ENCODE data around the gene BCHE.

DNA sequence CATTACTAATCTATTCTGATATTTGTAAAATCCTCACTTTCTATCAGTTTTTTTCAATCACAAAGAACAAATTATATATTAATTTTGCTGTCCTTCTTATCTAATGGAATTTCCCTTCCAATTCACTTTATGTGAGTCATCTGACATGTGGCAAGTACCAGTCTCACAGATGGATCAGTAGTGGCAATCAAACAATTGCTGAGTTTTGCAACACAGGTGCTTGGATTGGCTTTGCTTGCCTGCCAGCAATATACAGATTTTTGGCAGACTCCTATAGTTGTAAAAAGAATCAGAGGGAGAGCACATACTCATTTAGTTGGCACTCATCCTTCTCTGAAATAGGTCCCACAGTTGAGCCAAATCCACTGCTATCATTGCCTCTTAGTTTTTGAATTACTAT is 83.7 kb downstream of the BCHE start:
- TF ChIP-seq, protein P1, sequence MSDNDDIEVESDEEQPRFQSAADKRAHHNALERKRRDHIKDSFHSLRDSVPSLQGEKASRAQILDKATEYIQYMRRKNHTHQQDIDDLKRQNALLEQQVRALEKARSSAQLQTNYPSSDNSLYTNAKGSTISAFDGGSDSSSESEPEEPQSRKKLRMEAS (IDR thresholded peaks at IDR 0.05) = no peak
- TF ChIP-seq TAF1 (IDR thresholded peaks at IDR 0.05; ENCODE audit: low read depth) (no peak), NFIC (IDR thresholded peaks at IDR 0.05) (no peak), FOXM1 (IDR thresholded peaks at IDR 0.05; ENCODE audit: borderline replicate concordance, low read depth) (no peak), RAD21 (IDR thresholded peaks at IDR 0.05; ENCODE audit: low read depth) (no peak), CEBPB (IDR thresholded peaks at IDR 0.05) (no peak), EGR1 (IDR thresholded peaks at IDR 0.05) (no peak), ZBTB7A (IDR thresholded peaks at IDR 0.05; ENCODE audit: low read depth) (no peak), CREB1 (IDR thresholded peaks at IDR 0.05; ENCODE audit: low read depth) (no peak), EP300 (IDR thresholded peaks at IDR 0.05; ENCODE audit: borderline replicate concordance) (no peak), YY1 (IDR thresholded peaks at IDR 0.05; ENCODE audit: low read depth) (no peak)
- TF ChIP-seq, protein P2, sequence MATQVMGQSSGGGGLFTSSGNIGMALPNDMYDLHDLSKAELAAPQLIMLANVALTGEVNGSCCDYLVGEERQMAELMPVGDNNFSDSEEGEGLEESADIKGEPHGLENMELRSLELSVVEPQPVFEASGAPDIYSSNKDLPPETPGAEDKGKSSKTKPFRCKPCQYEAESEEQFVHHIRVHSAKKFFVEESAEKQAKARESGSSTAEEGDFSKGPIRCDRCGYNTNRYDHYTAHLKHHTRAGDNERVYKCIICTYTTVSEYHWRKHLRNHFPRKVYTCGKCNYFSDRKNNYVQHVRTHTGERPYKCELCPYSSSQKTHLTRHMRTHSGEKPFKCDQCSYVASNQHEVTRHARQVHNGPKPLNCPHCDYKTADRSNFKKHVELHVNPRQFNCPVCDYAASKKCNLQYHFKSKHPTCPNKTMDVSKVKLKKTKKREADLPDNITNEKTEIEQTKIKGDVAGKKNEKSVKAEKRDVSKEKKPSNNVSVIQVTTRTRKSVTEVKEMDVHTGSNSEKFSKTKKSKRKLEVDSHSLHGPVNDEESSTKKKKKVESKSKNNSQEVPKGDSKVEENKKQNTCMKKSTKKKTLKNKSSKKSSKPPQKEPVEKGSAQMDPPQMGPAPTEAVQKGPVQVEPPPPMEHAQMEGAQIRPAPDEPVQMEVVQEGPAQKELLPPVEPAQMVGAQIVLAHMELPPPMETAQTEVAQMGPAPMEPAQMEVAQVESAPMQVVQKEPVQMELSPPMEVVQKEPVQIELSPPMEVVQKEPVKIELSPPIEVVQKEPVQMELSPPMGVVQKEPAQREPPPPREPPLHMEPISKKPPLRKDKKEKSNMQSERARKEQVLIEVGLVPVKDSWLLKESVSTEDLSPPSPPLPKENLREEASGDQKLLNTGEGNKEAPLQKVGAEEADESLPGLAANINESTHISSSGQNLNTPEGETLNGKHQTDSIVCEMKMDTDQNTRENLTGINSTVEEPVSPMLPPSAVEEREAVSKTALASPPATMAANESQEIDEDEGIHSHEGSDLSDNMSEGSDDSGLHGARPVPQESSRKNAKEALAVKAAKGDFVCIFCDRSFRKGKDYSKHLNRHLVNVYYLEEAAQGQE (IDR thresholded peaks at IDR 0.05; ENCODE audit: low read depth) = no peak
- TF ChIP-seq, protein P3, sequence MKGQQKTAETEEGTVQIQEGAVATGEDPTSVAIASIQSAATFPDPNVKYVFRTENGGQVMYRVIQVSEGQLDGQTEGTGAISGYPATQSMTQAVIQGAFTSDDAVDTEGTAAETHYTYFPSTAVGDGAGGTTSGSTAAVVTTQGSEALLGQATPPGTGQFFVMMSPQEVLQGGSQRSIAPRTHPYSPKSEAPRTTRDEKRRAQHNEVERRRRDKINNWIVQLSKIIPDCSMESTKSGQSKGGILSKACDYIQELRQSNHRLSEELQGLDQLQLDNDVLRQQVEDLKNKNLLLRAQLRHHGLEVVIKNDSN (IDR thresholded peaks at IDR 0.05) = no peak

Data from Ishikawa (cell line).